ENCODE results near the gene SEPTIN2.
"Not testable (repeated sequence)": the region's sequence is repeated elsewhere in the genome, so short reads cannot be mapped to it uniquely, and the experiment has no call there.

SEPTIN2 gene

GRCh38 chr2:241315879-241316631 lies at the start of gene SEPTIN2:
Gene SEPTIN2, plus strand, starts transcription at chr2:241315925. Its CDS starts 8,308 bp downstream, at chr2:241324233.
- DNase-seq (ENCODE audit: low spot score) = no peak

- DNase-seq (ENCODE audit: low spot score) = no peak
Measured at GRCh38 chr2:241267249-241268067, 48.3 kb upstream of the SEPTIN2 start.

DNA sequence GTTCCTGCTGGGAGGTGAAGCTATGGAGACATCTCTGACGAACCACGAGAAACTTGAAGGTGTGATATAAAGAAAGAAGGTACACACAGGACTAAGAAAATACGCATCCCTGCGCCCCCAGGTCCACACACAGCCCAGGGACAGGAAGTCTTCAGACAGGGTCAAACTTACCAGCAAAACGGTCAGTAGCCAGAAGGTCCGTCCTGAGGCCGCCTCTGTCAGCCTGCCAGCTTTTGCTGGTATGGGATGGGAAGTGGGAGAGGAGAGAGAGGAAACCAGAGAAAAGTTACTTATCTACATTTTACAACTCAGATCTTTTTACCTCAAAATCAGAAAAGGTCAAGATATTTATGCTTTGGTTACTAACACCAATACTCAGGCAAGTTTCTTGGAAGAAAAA lies 47.4 kb upstream of the SEPTIN2 start:
- no peak for DNase-seq (ENCODE audit: low spot score)

DNA sequence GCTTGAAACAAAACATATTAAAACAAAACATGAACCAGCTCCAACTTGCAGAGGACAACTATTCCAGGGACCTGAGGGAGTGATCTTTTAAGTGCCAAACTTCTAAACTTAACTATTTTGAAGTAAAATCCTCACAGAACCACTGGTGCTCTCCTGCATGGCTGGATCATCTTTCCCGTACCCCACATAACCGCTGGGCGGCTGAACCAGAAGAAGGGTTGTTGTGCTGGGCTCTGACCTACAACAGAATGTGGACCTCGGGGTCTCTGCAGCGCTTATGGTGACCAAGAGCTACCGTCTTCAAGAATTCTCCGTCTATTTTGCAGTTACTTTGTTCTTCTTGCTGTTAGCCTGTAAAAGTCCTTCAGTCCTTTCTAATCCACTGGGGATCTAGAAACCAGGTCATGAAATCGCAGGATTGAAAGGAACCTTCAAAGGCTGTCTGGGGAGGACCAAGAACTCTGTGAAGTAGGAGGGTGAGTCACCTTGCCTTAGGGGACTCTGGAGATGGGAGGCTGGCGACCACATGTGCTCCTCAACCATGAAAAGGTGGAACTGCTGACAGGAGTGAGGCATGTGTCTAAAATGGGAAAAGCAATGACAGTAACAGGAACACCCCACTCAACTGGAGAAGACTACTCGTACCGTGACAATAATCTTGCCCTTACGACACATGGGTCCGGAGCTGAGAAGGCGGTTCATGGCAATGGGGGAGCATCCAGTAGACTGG lies 46.8 kb upstream of the SEPTIN2 start:
- DNase-seq (ENCODE audit: low spot score) = peak; percentile 53

DNA sequence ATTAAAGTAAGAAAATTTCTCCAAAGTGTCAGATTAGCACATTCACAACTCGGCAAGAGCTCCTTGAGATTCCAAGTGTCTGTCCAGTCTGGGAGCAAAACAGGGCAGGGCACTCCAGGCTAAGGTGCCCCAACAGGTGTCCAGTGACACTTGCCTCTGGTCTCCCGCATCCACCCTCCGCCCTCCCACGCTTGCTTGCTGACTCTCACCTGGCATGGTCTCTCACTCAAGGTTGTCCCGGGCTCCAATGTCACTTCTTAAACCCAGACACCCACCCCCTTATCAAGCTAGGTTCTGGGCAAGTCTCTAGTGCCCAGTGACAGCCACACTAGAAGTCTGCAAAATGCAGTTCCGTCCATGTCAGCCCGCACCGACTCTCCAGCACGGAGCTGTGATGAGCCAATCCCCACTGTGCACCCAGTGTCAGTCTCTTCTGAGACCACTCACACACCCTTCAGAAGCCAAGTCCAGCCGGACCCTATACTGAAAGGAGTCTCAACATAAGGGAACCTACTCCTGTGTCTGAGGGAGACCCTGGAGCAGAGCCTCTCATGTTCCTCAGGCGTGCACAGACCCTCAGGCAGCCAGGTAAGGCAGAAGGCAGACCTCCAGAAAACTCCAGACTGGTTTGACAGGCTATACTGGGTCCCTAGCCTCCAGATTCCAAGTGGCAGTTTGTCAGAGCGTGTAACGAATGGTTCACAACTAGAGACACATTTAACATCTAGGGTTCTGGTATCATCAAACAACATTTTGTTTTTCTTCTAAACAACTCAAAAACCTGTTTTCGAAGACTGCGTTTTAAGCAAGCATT lies 45.8 kb upstream of the SEPTIN2 start:
- peak; percentile 9 for DNase-seq (ENCODE audit: low spot score)

DNA sequence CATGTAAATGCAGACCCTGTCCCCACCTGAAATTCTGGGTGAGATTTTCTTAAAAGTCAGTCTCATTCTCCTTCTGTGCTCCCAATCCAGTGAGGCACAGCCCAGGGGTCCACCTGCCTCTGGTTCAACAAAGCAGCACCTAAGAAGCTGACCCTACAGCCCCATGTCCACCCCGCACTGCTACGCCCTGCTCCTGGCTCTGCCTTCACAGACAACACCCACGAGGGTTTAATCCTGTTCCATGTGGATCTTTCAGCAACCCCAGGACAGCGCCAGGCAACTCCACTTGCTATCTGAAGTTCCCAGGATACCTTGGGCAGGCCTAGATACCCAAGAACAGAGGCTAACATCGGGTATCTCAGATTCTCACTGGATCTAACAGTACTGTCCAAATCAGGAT lies 45.2 kb upstream of the SEPTIN2 start:
- peak; percentile 11 for DNase-seq (ENCODE audit: low spot score)

DNA sequence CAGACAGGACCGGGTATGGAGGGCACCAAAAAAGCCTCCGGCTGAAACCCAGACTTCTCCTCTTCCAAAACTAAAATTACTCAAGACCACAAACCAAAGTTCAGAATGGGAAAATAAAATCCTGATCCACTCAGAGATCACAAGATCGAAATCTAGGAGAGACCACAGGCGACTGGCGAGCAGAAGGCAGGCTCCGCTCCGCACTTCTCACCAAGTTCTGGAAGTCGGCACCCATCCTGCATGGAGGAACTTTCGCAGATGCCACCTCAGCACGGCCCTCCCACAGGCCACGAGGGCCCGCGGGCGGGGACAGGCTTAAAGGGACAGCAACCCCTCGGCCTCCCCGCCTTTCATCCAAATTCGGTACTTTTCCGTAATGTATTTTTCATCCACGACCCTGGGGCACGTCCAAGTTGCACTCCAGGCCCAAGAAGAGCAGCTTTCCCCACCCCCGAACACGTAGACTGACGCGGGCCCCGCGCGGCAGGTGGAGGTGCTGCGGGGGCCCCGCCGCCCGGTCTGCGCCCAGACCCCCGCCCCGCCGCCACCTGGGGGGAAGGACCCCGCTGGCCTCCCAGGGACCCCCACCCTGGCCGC lies 43.9 kb upstream of the SEPTIN2 start:
- DNase-seq (ENCODE audit: low spot score) = peak; percentile 91

- DNase-seq (ENCODE audit: low spot score) = peak; percentile 92
Measured at GRCh38 chr2:241272303-241273209, 43.2 kb upstream of the SEPTIN2 start.

- DNase-seq (ENCODE audit: low spot score) = no peak
Measured at GRCh38 chr2:241273210-241274020, 42.3 kb upstream of the SEPTIN2 start.

DNA sequence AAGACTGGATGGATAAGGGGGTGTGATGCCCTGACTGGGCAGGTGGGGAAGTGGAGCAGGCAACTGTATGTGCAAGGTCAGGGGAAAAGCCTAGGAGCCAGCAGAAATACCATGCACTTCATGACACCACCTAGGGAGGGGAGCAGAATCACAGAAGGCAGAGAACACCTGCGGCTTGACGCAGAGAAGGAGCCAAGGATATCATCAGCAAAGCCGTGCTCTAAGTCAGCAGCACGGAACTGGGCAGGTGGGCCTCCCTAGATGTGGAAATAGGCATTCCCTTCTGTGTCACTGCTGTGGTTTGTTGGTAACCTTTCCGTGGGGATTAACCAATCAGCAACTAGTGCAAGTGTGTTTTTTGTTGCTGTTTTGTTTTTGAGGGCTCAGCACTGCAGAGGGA lies 41.6 kb upstream of the SEPTIN2 start:
- no peak for DNase-seq (ENCODE audit: low spot score)

GRCh38 chr2:241275504-241275903 lies 40.2 kb upstream of the SEPTIN2 start:
- no peak for DNase-seq (ENCODE audit: low spot score)

DNA sequence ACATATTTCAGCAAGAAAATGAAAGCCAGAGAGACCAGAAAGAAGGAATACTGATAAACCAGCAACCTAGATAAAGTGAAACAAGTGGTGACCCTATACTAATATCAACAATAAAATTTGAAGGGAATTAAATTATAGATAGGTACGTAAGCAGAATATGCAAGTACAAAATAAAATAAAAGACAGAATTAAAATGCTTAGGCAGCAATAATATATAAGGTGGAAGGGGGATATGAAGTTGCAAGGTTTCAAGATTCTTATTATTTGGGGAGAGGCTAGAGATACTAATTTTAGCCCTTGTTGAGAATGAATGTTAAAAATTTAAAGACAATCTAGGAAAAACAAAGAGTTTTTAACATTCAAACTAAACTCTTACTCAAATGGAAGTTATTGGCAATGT lies 39.8 kb upstream of the SEPTIN2 start:
- no peak for DNase-seq (ENCODE audit: low spot score)

GRCh38 chr2:241278306-241278705 lies 37.4 kb upstream of the SEPTIN2 start:
- DNase-seq (ENCODE audit: low spot score) = not testable (repeated sequence)

- no peak for DNase-seq (ENCODE audit: low spot score)
Measured at GRCh38 chr2:241279413-241279812, 36.3 kb upstream of the SEPTIN2 start.

DNA sequence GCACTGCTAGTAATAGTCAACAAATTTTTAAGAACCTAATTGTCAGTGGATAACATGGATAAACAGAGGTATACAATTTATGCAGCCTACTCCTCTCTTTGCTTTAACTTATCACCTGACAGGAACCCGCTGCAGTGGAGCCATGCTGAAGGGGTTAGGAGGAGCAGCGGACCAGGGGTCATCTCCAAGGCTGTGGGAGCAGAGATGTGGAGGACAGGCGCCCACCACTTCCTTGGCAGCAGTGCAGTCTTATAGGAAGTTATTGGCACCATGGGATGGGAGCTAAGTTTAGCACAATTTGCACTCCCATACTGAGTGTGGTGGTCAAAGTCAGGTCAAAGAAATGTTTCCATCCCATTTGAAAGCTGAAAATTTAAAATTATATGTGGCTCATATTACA lies 35.9 kb upstream of the SEPTIN2 start:
- no peak for DNase-seq (ENCODE audit: low spot score)

GRCh38 chr2:241280291-241280690 lies 35.4 kb upstream of the SEPTIN2 start:
- no peak for DNase-seq (ENCODE audit: low spot score)

GRCh38 chr2:241282555-241282954 lies 33.2 kb upstream of the SEPTIN2 start:
- DNase-seq (ENCODE audit: low spot score) = no peak

DNA sequence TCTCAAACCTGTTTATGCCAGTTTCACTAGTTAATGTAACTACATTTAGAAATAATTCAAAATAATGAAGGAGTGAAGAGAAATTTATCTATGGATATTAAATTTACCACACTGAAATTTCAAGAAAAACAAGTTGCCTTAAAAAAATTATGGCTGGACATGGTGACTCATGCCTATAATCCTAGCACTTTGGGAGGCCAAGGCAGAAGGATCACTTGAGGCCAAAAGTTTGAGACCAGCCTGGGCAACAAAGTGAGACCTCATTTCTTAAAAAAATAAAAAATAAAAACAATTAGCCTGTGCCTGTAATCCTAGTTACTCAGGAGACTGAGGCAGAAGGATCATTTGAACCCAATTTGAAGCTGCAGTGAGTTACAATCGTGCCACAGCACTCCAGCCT lies 30.1 kb upstream of the SEPTIN2 start:
- no peak for DNase-seq (ENCODE audit: low spot score)

DNA sequence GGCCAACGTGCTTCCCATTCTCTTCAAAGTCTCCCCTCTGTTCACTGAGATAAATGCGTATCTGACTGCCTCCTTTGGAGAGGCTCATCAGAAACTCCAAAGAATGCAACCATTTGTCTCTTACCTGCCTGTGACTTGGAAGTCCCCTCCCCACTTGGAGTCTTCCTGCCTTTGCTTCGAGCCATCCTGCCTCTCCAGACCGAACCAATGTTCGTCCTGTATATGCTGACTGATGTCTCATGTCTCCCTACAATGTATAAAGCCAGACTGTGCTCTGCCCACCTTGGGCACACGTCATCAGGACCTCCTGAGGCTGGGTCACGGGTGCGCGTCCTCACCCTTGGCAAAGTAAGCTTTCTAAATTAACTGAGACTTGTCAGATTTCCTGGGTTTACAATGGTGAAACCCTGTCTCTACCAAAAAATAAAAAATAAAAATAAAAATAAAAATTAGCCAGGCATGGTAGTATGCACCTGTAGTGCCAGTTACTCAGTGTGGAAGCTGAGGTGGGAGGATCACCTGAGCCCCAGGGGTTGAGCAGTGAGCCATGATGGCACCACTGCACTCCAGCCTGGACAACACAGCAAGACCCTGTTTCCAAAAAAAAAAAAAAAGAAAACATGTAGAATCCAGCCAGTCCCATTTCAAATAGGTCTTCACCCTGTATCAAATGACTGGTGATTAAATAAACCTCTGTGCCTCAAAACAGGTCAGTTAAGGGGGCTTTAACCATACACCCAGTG lies 29.2 kb upstream of the SEPTIN2 start:
- no peak for DNase-seq (ENCODE audit: low spot score)

All from AG20443 (cell line).